SW 1271 (cell line): Measurements from ENCODE around the gene AGAP1.

Experiments
- DNase-seq, 2 experiments: peaks; one replicate each; lab custom pipeline; 2025; lab: John Stamatoyannopoulos, UW

AGAP1 gene

GRCh38 chr2:235550378-235550760, 56.5 kb downstream of the AGAP1 start:
- DNase-seq, result no peak

DNA sequence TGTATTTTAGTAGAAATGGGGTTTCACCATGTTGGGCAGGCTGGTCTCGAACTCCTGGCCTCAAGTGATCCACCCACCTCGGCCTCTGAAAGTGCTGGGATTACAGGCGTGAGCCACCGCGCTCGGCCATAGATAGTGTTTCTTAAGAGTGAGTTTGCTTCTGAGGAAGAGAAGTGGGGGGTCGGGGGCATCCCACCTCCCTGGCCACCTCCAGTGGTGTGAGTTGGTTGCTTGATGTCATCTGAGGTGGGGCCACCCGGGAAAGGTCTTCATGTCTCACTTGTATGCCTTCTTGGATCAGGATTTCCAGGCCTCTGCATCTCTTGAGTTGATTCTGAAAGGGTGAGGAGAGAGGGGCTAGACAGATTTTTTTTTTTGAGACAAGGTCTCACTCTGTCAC, 57.1 kb downstream of the AGAP1 start:
- DNase-seq, result no peak

- peak; percentile 14 to 65 for DNase-seq
These were observed 58.1 kb downstream of the AGAP1 start for GRCh38 chr2:235551965-235552364.

DNA sequence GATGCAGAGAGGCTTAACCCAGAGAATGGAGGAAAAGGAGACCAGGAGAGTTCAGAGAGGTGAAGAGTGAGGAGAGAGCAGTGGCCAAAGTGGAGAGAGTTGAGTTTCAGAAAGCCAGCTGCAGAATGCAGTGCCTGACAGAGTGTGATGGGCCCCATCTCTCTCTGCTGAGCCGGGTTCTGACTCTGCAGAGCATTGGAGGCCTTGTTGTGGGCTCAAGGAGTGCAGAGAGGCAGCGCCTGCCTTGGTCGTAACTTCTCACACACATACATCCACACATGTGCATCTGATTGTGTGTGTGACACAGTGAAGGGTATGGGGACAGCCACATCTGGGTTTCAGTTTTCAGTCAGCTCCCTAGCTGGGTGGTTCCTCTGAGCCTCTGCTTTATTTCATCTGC, 58.8 kb downstream of the AGAP1 start:
- no peak for DNase-seq

DNA sequence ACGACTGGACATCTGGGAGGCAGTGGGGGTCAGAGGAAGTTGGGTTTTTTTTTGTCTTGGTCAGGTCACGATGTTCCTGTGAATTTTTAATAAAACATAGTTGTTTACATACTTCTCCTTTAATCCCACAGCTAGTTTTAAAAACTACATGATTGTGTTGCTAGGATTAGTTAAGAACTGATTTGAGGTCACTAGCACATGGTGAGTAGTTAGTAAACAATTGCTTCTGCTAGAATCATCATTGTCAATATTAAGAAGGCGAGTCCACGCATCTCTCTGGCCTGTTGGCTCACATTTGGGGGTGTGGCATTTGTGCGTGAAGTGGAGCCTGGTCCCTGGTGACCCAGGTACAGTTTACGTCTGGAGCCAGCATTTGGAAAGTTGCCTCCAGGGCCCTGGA, 59.4 kb downstream of the AGAP1 start:
- DNase-seq, result no peak

- no peak for DNase-seq
These were observed 59.9 kb downstream of the AGAP1 start for GRCh38 chr2:235553696-235554100.

DNA sequence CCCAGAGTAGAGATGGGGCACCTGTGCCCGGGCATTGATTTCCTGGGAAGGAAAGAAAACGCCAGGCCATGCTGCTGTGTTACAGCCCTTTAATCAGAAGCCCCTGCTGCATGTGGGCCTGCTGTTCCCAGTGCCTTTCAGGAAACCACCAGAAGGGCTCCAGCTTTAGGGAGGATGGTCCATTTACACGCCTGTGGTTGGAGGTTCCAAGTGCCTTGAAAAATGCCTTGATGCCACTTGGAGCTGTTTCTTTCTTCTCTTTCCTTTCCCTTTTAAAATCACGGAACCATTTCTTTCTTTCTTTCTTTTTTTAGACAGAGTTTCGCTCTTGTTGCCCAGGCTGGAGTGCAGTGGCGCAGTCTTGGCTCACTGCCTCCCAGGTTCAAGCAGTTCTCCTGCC, 60.5 kb downstream of the AGAP1 start:
- no peak for DNase-seq

DNA sequence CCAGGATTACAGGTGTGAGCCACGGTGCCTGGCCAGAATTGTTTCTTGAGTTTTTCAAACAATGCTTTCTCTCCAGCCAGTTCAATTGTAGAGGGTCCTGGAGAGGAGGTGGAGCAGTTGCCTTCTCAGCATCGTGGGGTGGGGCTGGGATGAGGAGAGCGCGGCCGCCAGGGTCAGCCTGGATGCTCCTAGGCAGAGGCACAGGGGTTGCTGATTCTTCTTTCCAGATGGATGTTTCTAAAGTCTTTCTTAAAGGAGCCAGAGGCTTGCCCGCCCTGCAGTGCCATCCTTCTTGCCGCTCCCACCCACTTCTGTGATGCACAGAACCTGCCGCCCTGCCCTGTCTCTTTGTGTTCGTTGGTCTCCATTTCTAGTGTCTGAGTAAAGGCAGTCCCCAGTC, 61.1 kb downstream of the AGAP1 start:
- no peak for DNase-seq

- DNase-seq, result no peak
These were observed 61.5 kb downstream of the AGAP1 start for GRCh38 chr2:235555371-235555770.

GRCh38 chr2:235556086-235556485, 62.2 kb downstream of the AGAP1 start:
- DNase-seq, result no peak

DNA sequence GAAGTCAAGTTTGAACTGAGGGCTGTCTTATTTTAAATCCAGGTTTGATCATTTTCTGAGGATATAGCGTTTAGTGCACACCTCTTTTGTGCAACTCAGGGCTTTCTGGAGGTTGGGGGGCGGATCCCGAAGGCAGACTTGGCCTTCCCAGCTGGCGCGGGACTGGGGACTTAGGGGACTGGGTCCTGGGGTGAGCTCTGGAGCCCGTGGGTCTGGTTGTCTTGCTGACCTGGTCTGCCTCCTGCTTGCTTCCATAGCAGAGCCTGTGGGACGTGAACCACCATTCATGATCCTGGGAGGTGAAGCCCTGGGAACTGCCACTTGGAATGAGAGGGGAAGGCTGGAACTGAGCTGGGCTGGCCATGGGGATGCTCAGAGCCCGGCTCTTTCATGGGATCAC, 63.1 kb downstream of the AGAP1 start:
- no peak for DNase-seq

DNA sequence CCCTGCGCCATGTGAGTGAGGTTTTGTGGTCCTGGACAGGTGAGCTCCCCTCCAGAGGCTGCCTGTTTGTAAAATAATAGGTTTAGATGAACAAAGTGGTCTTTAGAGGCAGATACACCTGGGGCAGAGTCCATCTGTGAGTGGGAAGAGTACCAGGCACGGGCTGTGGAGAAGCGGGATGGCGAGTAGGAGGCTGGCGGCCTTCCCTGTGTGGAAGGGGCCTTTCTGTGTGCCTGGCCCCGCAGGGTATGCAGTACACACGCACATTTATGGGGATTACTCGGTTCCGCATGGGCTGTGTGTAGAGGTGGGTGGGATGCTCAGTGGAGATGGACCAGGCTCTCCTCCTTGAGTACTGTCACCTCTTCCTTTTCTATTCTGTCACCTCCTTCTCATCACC, 64.1 kb downstream of the AGAP1 start:
- DNase-seq, result no peak

GRCh38 chr2:235558572-235558971, 64.7 kb downstream of the AGAP1 start:
- DNase-seq, result no peak

- DNase-seq, result no peak
These were observed 66.5 kb downstream of the AGAP1 start for GRCh38 chr2:235560345-235560744.

DNA sequence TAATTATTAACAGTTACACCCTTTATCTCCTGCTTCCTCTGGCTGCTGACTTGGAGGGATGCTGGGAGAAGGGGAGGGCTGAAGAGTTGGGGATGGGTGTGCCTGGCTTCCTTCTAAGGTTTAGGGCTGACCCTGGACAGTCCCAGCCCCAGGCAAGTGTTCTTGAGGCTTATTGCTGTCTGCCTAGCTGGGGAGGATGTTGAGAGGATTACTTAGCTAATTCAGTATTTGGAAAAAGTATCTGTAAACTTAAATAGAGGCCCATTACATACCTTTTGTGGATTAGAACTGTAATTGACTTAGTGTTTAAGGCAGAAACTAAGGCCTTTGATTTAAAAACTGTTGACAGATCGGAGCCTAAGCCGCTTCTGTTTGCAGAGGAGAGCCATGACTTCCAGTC, 67.6 kb downstream of the AGAP1 start:
- no peak for DNase-seq

GRCh38 chr2:235562065-235562747, 68.4 kb downstream of the AGAP1 start:
- DNase-seq, result no peak

- no peak for DNase-seq
These were observed 69.4 kb downstream of the AGAP1 start for GRCh38 chr2:235563056-235563910.

GRCh38 chr2:235564066-235564465, 70.2 kb downstream of the AGAP1 start:
- no peak for DNase-seq

GRCh38 chr2:235564884-235565530, 71.2 kb downstream of the AGAP1 start:
- DNase-seq, result no peak

DNA sequence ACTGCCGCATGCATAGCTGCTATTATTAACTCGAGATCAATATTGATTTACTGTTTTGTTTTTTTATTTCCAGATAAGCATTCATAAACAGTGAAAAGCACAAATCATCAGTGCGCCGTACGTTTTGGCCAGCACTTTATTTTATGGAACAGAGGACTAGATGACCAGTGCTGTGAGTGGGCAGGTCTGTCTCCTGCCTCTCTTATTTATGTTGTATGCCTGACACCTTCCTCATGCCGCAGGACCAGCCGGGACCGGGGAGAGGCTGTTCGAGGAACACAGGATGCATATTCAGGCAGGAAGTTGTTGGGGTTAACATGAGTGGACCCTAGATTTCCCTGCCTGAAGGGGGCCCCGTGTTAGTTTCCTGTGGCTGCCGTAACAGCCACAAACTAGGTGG, 72.6 kb downstream of the AGAP1 start:
- no peak for DNase-seq

- no peak for DNase-seq
These were observed 73.2 kb downstream of the AGAP1 start for GRCh38 chr2:235566931-235567495.

- DNase-seq, result no peak
These were observed 74.0 kb downstream of the AGAP1 start for GRCh38 chr2:235567842-235568241.

DNA sequence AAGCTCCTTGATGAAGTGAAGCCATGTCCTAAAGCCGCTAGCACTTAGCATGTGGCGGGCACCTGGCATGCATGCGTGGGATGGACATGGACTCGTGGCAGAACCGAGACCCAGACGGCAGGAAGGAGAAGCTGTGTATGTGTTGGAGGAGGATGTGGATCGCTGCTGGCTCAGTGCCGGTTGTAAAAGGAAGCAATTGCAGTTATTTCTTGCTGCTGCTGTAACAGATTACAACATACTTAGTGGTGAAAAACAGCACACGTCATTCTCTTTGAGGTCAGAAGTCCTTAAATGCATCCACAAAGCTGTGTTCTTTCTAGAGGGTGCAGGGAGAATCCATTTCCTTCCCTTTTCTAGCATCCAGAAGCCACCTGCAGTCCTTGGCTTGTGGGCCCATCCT, 74.6 kb downstream of the AGAP1 start:
- no peak for DNase-seq
